RCC 7860 (cell line): Measurements from ENCODE around the gene KCNJ5.

ENCODE experiments used
- DNase-seq: peaks from one replicate; pipeline ENCODE4 v3.0.0-alpha.2; 2015; ENCODE audit warnings: low spot score
- FAIRE-seq: peaks from 2 replicates; lab custom pipeline; 2012; peaks lifted over from hg19 to GRCh38; lab: Jason Lieb, UNC

The KCNJ5 gene

GRCh38 chr11:128893578-128894285 lies 2.6 kb downstream of the KCNJ5 start:
- FAIRE-seq (no peak), DNase-seq (no peak)

- no peak for FAIRE-seq
- no peak for DNase-seq
These were observed 3.1 kb downstream of the KCNJ5 start for GRCh38 chr11:128894286-128894681.

GRCh38 chr11:128894685-128895084 lies 3.5 kb downstream of the KCNJ5 start:
- DNase-seq (no peak), FAIRE-seq (no peak)

DNA sequence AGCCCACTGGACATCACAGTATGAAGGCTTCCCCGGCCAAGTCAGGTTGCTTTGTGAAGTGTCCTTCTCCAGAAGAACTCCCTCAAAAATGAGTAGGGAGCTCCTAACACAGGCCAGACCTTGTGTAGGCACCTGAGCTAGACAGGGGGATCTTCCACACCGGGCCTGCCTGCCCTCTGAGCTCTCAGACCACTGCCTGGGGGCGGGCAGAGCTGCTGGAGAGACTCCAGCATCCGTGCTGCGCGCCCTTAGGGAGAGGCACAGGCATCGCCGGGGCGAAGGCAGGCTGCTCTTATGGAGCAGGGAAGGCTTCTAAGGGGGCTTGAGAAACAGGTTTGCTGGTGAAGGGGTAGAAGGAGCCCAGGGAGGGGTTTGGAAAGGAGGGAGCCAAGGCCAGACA lies 4.4 kb downstream of the KCNJ5 start:
- DNase-seq (no peak), FAIRE-seq (no peak)

- FAIRE-seq, result no peak
- no peak for DNase-seq
These were observed 5.2 kb downstream of the KCNJ5 start for GRCh38 chr11:128896356-128896755.

- DNase-seq, result no peak
- FAIRE-seq, result no peak
These were observed 6.7 kb downstream of the KCNJ5 start for GRCh38 chr11:128897826-128898225.

- DNase-seq (no peak), FAIRE-seq (no peak)
These were observed 7.6 kb downstream of the KCNJ5 start for GRCh38 chr11:128898580-128899344.

- FAIRE-seq (no peak), DNase-seq (no peak)
These were observed 9.3 kb downstream of the KCNJ5 start for GRCh38 chr11:128900468-128900867.

GRCh38 chr11:128901653-128902514 lies 10.7 kb downstream of the KCNJ5 start:
- FAIRE-seq (no peak), DNase-seq (no peak)

DNA sequence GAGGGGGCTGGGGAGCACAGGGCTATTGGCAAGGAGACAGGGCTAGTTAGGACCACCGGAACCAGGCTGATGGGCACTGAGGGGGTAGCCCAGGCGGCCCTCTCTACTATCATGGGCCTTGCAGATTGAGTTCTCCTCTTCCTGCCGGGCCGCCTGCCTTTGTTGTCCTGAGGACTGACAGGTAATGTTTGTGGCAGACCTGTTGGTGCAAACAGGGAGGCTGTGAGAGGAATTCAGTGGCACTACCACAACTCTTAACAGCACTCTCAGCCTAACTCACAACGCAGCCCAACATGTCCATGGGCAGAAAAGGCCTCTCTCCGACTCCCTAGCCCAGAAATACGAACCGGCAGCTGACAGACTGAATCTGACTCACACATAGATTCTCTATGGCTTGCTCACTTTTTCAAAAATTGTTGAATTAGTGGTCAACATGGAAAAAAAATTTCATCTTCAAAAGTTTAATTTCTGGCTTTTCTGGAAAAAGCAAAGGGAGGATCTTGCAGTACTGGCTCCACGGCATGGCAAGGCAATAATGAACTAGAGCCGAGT lies 11.4 kb downstream of the KCNJ5 start:
- no peak for FAIRE-seq
- DNase-seq, result no peak

DNA sequence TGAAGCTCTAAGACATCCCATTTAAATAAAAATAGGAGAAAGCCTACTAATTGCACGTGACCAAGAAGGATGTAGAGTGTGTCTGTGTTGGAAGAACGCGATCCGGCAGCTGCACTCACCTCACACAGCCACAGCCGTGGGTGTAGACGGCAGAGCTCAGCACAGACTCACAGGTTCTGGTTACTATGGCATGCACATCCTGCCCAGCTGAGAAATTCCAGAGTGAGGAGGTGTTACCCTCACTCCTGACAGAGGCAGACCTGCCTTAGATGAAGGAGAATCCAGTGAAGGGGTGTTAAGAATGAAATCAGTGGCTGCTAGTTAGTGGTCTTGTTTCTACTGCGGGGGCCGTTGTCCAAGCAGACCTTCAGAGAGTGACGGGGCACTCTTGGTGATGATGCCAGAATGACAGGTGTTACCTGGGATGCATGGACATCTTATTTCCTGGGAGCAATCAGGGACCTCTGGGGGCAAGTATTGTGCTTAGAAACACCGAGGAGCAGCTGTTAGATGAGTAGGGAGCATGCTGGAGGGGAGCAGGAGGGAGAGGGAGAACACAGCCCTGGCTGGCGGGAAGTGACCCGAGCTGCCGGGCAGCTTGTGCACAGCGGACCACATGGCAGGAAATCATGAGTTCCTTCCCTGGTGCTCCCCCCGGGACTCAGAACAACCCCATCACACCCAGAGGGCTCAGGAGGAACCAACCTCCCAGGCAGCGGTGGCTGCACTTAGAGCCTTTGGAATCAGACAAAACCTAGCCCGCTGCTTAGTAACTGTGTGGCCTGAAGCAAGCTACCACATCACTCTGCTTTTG lies 12.3 kb downstream of the KCNJ5 start:
- peak; percentile 12 for DNase-seq

GRCh38 chr11:128904303-128904655 lies 13.1 kb downstream of the KCNJ5 start:
- DNase-seq (no peak), FAIRE-seq (no peak)

More for the DNA sequence above, 12.3 kb downstream of the KCNJ5 start:
- no peak for FAIRE-seq

DNA sequence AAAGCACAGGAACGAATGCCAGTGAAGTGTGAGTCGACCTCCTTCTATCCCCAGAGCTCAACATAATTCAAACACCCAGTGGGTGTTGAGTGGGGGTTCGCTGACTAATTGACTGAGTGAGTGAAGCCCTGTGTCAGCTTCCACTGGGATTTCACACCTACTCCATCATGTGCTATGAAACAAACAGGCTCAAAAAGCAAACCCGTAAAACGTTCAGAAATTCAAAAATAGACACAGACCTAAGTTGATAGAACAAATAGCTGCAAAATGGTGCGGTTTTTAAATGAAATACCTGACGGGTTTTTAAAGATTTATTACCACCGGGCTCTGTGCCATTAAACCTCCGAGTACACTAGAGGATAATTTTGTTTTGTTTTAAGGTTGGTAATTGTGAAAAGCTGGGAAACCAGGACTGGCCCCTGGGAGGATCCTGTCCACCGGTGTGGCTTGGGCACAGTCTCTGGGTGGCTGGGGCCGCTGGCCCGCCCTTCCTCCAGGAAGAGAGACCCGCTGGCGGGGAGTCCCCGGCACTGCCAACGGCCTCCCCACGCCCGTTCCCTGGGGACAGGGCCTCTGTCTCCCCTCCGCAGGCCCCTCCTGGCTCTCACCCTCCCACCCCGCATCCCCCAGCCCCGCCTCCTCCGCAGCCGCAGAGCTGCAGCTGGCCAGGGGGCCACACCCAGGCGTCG lies 13.6 kb downstream of the KCNJ5 start:
- no peak for DNase-seq

GRCh38 chr11:128905345-128906184 lies 14.4 kb downstream of the KCNJ5 start:
- DNase-seq (no peak), FAIRE-seq (no peak)

More for the DNA sequence above, 13.6 kb downstream of the KCNJ5 start:
- no peak for FAIRE-seq

DNA sequence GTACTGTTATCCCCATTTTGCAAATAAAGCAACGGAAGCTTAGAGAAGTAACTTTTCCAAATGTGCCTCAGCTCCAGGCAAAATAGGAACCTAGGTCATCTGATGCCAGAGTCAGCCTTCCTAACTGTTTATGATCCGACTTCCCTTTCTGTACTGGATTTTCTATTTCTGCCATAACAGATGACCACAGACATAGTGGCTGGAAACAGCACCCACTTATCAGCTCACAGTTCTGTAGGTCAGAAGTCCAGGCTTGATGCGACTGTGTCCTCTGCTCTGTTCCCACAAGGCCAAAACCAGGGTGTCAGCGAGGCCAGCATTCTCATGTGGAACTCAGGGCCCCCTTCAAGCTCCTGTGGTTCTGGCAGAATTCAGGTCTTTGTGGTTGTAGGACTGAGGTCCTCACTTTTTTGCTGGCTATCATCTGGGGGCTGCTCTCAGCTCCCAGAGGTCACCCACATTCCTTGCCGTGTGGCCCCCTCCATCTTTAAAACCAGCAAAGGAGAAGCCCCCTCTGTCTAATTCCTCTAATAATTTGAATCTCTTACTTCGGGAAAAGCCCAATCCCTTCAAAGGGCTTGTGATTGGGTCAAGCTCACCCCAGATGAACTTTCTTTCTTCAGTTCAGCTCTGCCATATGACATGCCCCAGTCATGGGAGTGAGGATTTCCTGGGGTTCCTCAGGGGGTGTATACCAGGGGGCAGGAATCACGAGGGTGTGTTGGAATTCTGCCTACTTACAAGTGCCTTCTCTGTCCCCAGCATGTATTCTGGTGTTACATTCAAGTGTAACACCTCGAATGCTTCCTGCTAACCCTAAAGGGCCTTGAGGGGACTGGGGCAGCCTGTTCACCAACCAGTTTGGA lies 15.3 kb downstream of the KCNJ5 start:
- FAIRE-seq, result no peak
- no peak for DNase-seq

DNA sequence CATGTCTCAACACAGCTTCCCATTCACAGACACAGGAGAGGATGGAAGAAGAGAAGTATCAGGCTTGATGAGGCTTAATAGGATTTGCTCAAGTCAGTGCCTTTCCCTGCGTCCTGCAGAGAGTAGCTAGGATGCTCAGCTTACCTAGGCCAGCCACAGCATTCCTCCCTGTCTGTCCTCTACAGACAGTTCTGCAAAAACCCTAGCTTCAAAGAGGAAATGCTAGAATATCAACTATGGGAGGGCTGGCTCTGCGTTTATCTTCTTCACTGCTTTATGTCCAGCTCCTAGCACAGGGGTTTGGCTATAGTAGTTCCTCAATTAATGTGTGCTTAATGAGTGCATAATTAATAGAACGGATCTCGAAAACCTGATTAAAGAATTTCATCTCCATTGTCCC lies 16.4 kb downstream of the KCNJ5 start:
- no peak for DNase-seq
- FAIRE-seq, result no peak

DNA sequence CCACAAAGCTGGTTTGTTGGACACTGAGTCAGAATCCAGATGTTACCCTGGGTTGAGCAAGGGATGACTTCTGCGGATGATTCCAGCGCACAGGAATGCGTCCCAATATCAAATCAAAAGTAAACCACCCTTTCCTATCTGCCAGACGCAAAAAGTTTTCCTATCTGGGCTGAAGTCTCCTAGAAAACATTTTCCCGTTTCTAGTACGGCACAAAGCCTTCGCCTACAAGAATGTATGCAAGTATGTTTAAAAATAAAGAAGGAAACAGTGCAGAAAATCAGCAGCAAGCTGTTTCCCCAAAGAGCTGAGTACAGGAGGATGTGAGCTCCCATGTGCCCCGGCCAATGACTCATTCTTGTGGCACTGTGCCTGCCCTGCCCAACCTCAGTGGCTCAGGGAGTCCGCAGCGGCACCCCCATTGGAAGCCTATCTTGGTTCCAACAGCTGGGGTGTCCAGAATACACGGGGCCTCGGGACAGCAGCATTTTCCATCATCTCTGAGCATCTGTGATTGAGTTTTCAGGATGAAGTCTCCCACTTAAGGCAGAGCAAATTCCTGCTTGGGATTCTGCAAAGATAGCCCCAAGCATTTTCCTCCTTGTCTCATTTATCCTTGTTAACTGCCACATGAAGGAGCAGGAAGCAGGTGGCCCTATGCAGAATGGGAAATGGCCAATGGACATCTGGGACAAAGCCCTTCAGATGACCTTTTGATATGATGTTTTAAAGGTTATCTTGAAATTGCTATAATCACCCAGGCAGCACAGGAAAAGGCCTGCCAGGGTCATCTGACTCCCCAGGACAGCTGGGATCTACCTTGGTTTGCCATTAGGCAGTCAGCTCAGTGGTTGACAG lies 17.5 kb downstream of the KCNJ5 start:
- FAIRE-seq (no peak), DNase-seq (no peak)
